ENCODE results near the gene SDHD.

SDHD gene

GRCh38 chr11:112106070-112106469 is 19.4 kb downstream of the SDHD start:
- TF ChIP-seq CTCF (IDR thresholded peaks at IDR 0.05; ENCODE audit: borderline replicate concordance, insufficient read depth, low read depth, low read length), result no peak
- H3K4me3 ChIP-seq (ENCODE audit: low read depth, low read length), result no peak overlapping the region

- peak; percentile 62 for TF ChIP-seq CTCF (IDR thresholded peaks at IDR 0.05; ENCODE audit: borderline replicate concordance, insufficient read depth, low read depth, low read length)
- no peak overlapping the region for H3K4me3 ChIP-seq (ENCODE audit: low read depth, low read length)
Measured at GRCh38 chr11:112113539-112114457, 27.1 kb downstream of the SDHD start.

- TF ChIP-seq CTCF (IDR thresholded peaks at IDR 0.05; ENCODE audit: borderline replicate concordance, insufficient read depth, low read depth, low read length), result no peak
- H3K4me3 ChIP-seq (ENCODE audit: low read depth, low read length), result no peak overlapping the region
Measured at GRCh38 chr11:112114460-112114859, 27.8 kb downstream of the SDHD start.

GRCh38 chr11:112115386-112115785 is 28.7 kb downstream of the SDHD start:
- no peak overlapping the region for H3K4me3 ChIP-seq (ENCODE audit: low read depth, low read length)
- TF ChIP-seq CTCF (IDR thresholded peaks at IDR 0.05; ENCODE audit: borderline replicate concordance, insufficient read depth, low read depth, low read length), result no peak

- TF ChIP-seq CTCF (IDR thresholded peaks at IDR 0.05; ENCODE audit: borderline replicate concordance, insufficient read depth, low read depth, low read length), result no peak
- no peak overlapping the region for H3K4me3 ChIP-seq (ENCODE audit: low read depth, low read length)
Measured at GRCh38 chr11:112118176-112118575, 31.5 kb downstream of the SDHD start.

GRCh38 chr11:112121981-112122615 is 35.4 kb downstream of the SDHD start:
- no peak overlapping the region for H3K4me3 ChIP-seq (ENCODE audit: low read depth, low read length)

More at GRCh38 chr11:112121981-112122615, 35.4 kb downstream of the SDHD start:
- TF ChIP-seq CTCF (IDR thresholded peaks at IDR 0.05; ENCODE audit: borderline replicate concordance, insufficient read depth, low read depth, low read length), result no peak

All from GM12875 (cell line).